GM19372 (cell line): Measurements from ENCODE around the gene ATL1.

Experiments
- ATAC-seq: cut with Tn5 transposase; IDR thresholded peaks from one replicate; pipeline ENCODE4 v1.9.1; 2021; ENCODE audit warnings: mild to moderate bottlenecking, low read depth, moderate library complexity; ENCODE audit not compliant: unreplicated experiment

ATL1 gene

GRCh38 chr14:50679674-50680073 is 119.7 kb downstream of the ATL1 start:
- ATAC-seq: no peak
